IMR-90 (cell line): ENCODE measurements around the gene AKAP13. TPM values are rescaled to one million over a fixed set of nuclear protein-coding genes. Genes with fewer than 3 reads are reported as not detected.

ENCODE experiments used
- ATAC-seq: fragments of 200-7000 bp; cut with Tn5 transposase; 2 replicates; pipeline ENCODE4 v1.9.1; 2020; ENCODE audit warnings: low read depth, mild to moderate bottlenecking, moderate library complexity
- BruUV-seq: library from RNA; stranded (reverse); fragments of 400-500 nt; replicated peaks from 2 replicates; lab custom pipeline; 2021; lab: Mats Ljungman, UMichigan
- CTCF ChIA-PET: fragments of 300-600 bp; formaldehyde crosslinking; extraction: SDS; loops from one replicate; lab custom pipeline; 2021; ENCODE audit warnings: antibody characterized with exemption; lab: Yijun Ruan, JAX
- POLR2A ChIA-PET: fragments of 300-600 bp; sonication (Branson Sonifier 250); formaldehyde crosslinking; loops from one replicate; lab custom pipeline; 2022; ENCODE audit warnings: antibody characterized with exemption; ENCODE audit not compliant: unreplicated experiment; lab: Charles Lee
- DNase-seq: peaks from one replicate; pipeline ENCODE4 v3.0.0; 2013
- H2AFZ ChIP-seq: replicated peaks from 2 replicates; pipeline ENCODE3; 2013; ENCODE audit warnings: low read length, mild to moderate bottlenecking; ENCODE audit not compliant: poor library complexity
- H2AK5ac ChIP-seq: 2 replicates; pipeline ENCODE4 v1.6.1; 2013; ENCODE audit warnings: low read depth, low read length, inconsistent platforms
- H2AK9ac ChIP-seq: replicated peaks from 2 replicates; pipeline ENCODE3; 2013; ENCODE audit warnings: mild to moderate bottlenecking, low read depth, low read length, moderate library complexity; ENCODE audit not compliant: poor library complexity
- H2BK120ac ChIP-seq: 2 replicates; pipeline ENCODE4 v1.6.1; 2013; ENCODE audit warnings: low read depth, low read length, inconsistent platforms
- H2BK15ac ChIP-seq: 3 replicates; pipeline ENCODE4 v1.6.1; 2013; ENCODE audit warnings: low read depth, low read length, inconsistent platforms
- H2BK20ac ChIP-seq: 2 replicates; pipeline ENCODE4 v1.6.1; 2013; ENCODE audit warnings: low read depth, mild to moderate bottlenecking, inconsistent platforms, low read length, moderate library complexity
- H2BK5ac ChIP-seq: 2 replicates; pipeline ENCODE4 v1.6.1; 2013; ENCODE audit warnings: mild to moderate bottlenecking, low read depth, low read length, inconsistent platforms; ENCODE audit not compliant: poor library complexity, severe bottlenecking
- H3K14ac ChIP-seq: replicated peaks from 2 replicates; pipeline ENCODE4 v1.6.1; 2013; ENCODE audit warnings: low read depth, low read length, inconsistent platforms
- H3K18ac ChIP-seq: 2 replicates; pipeline ENCODE4 v1.6.1; 2013; ENCODE audit warnings: low read depth, low read length, control low read depth
- H3K23ac ChIP-seq: 2 replicates; pipeline ENCODE4 v1.6.1; 2013; ENCODE audit warnings: low read depth, low read length, inconsistent platforms
- H3K27ac ChIP-seq: 2 replicates; pipeline ENCODE4 v1.5.1; 2013; ENCODE audit warnings: mild to moderate bottlenecking, control low read depth, low read length; ENCODE audit not compliant: insufficient read depth
- H3K27me3 ChIP-seq: 2 replicates; pipeline ENCODE4 v1.6.1; 2013; ENCODE audit warnings: low read length; ENCODE audit not compliant: control insufficient read depth, insufficient read depth
- H3K36me3 ChIP-seq: 2 replicates; pipeline ENCODE4 v1.6.1; 2013; ENCODE audit warnings: low read length, mixed read lengths; ENCODE audit not compliant: control insufficient read depth, insufficient read depth
- H3K4ac ChIP-seq: 2 replicates; pipeline ENCODE4 v1.6.1; 2013; ENCODE audit warnings: low read depth, low read length, inconsistent platforms
- H3K4me1 ChIP-seq: 2 replicates; pipeline ENCODE4 v1.6.1; 2013; ENCODE audit warnings: low read length, mixed read lengths; ENCODE audit not compliant: control insufficient read depth, insufficient read depth
- H3K4me2 ChIP-seq: 2 replicates; pipeline ENCODE4 v1.6.1; 2013; ENCODE audit warnings: low read depth, mild to moderate bottlenecking, control low read depth, low read length, moderate library complexity
- H3K4me3 ChIP-seq: 2 replicates; pipeline ENCODE4 v1.5.1; 2013; ENCODE audit warnings: low read depth, mild to moderate bottlenecking, control low read depth, low read length, moderate library complexity; ENCODE audit not compliant: insufficient read depth
- H3K56ac ChIP-seq: 2 replicates; pipeline ENCODE4 v1.6.1; 2013; ENCODE audit warnings: low read length, inconsistent platforms; ENCODE audit not compliant: insufficient read depth; ENCODE audit errors: extremely low read depth
- H3K79me1 ChIP-seq, 2 experiments: 2 replicates each; pipeline ENCODE4 v1.6.1; 2013; ENCODE audit warnings: low read length in 2 of 2, inconsistent platforms in 1 of 2, low read depth in 1 of 2
- H3K9ac ChIP-seq: 2 replicates; pipeline ENCODE4 v1.6.1; 2013; ENCODE audit warnings: low read depth, low read length, control low read depth
- H3K9me1 ChIP-seq: 2 replicates; pipeline ENCODE4 v1.6.1; 2013; ENCODE audit warnings: low read length, inconsistent platforms; ENCODE audit not compliant: insufficient read depth
- H3K9me3 ChIP-seq: 2 replicates; pipeline ENCODE4 v1.6.1; 2013; ENCODE audit warnings: low read length; ENCODE audit not compliant: control insufficient read depth, insufficient read depth
- H4K20me1 ChIP-seq: 2 replicates; pipeline ENCODE4 v1.6.1; 2013; ENCODE audit warnings: low read length, inconsistent platforms; ENCODE audit not compliant: insufficient read depth
- H4K5ac ChIP-seq: 2 replicates; pipeline ENCODE4 v1.6.1; 2013; ENCODE audit warnings: mild to moderate bottlenecking, low read depth, low read length, control low read depth
- H4K8ac ChIP-seq, 2 experiments: 2 replicates each; pipeline ENCODE4 v1.6.1; 2013; ENCODE audit warnings: low read depth in 2 of 2, low read length in 2 of 2, control low read depth in 1 of 2, inconsistent platforms in 1 of 2
- H4K91ac ChIP-seq: 2 replicates; pipeline ENCODE4 v1.6.1; 2013; ENCODE audit warnings: low read depth, low read length, inconsistent platforms; ENCODE audit not compliant: insufficient read depth
- BHLHE40 ChIP-seq: fragments of 150-350 bp; IDR thresholded peaks from 2 replicates; pipeline ENCODE4 v1.6.1; 2016; ENCODE audit warnings: mild to moderate bottlenecking, low read depth, low read length
- CEBPB ChIP-seq: IDR thresholded peaks from 2 replicates; pipeline ENCODE4 v1.6.1; 2012; ENCODE audit warnings: low read depth, low read length, improper control_type of control experiment
- ELK1 ChIP-seq: fragments of 150-350 bp; IDR thresholded peaks from 2 replicates; pipeline ENCODE4 v1.6.1; 2016; ENCODE audit warnings: low read depth, mild to moderate bottlenecking, low read length, moderate library complexity, borderline replicate concordance
- MAZ ChIP-seq: IDR thresholded peaks from 2 replicates; pipeline ENCODE4 v1.6.1; 2012; ENCODE audit warnings: low read depth, mild to moderate bottlenecking, low read length, improper control_type of control experiment, moderate library complexity, borderline replicate concordance
- POLR2A ChIP-seq: IDR thresholded peaks from 2 replicates; pipeline ENCODE4 v1.6.1; 2012; ENCODE audit warnings: mild to moderate bottlenecking, low read depth, low read length
- RCOR1 ChIP-seq: IDR thresholded peaks from 2 replicates; pipeline ENCODE4 v1.6.1; 2012; ENCODE audit warnings: mild to moderate bottlenecking, low read length, improper control_type of control experiment; ENCODE audit not compliant: insufficient replicate concordance
- RFX5 ChIP-seq: IDR thresholded peaks from 2 replicates; pipeline ENCODE4 v1.8.0; 2012; ENCODE audit warnings: low read depth, mild to moderate bottlenecking, low read length, moderate library complexity
- WGBS, 2 experiments: methylation state at CpG; one replicate each; pipeline versions ENCODE4 v1.1.5 to v1.1.7; 2013; ENCODE audit warnings: missing lambda C conversion rate in 2 of 2; ENCODE audit not compliant: insufficient read length in 1 of 2; ENCODE audit errors: extremely low coverage in 2 of 2; 5-methylcytosine and 5-hydroxymethylcytosine counted together
- dilution Hi-C: fragments of 300-500 bp; cut with HindIII; formaldehyde crosslinking; loops from one replicate; pipeline ENCODE4 v1.14.3; 2018; ENCODE audit warnings: low sequenced_read_pairs; ENCODE audit not compliant: unreplicated experiment
- in situ Hi-C: fragments of 300-500 bp; cut with MboI; formaldehyde crosslinking; loops from 3 replicates; pipeline ENCODE4 v1.14.3; 2019; ENCODE audit warnings: low sequenced_read_pairs, inconsistent platforms, mixed read lengths
- intact Hi-C: fragments of 100-400 bp; cut with micrococcal nuclease; formaldehyde crosslinking; loops from 2 replicates; pipeline ENCODE4 v1.10.0; 2022
- polyA plus RNA-seq, 3 experiments: library from polyadenylated mRNA; depleted of rRNA; stranded (reverse); fragments of >200 nt; gene quantifications; 2 replicates each; pipeline ENCODE4 v1.2.3, GENCODE V29; 2012; ENCODE audit warnings: low replicate concordance in 1 of 3
- total RNA-seq: library from RNA; depleted of rRNA; stranded (reverse); fragments of >200 nt; gene quantifications from 2 replicates; pipeline ENCODE4 v1.2.3, GENCODE V29; 2012

AKAP13 gene
- total and polyA plus RNA-seq, 2 of the 4 experiments (the other 2 are of a cell fraction) = 10.4 to 46.4 TPM

GRCh38 chr15:85642693-85643066 is 262.3 kb downstream of the AKAP13 start:
- peaks cover 12% of the 10 kb centered on the region for H3K9me1 ChIP-seq
- peak overlapping the region; percentile 83 for H3K4me2 ChIP-seq
- H3K27ac ChIP-seq = peak overlapping the region; percentile 48
- H2AFZ ChIP-seq = peak overlapping the region; percentile 62
- H3K27me3 ChIP-seq = no peaks in the 10 kb centered on the region
- peak overlapping the region; percentile 73 for H3K23ac ChIP-seq
- intact Hi-C loops = no loop called here
- in situ Hi-C loops = no loop called here
- no peak overlapping the region for H2BK15ac ChIP-seq
- H4K20me1 ChIP-seq = no peaks in the 10 kb centered on the region
- no peak overlapping the region for H2BK20ac ChIP-seq
- no TSS peak for BruUV-seq
- peaks cover 16% of the 10 kb centered on the region for H3K4me1 ChIP-seq
- TF ChIP-seq MAZ = no peak
- TF ChIP-seq RFX5 = no peak
- no peak for TF ChIP-seq BHLHE40
- no peak for TF ChIP-seq POLR2A
- TF ChIP-seq CEBPB = no peak
- TF ChIP-seq RCOR1 = no peak
- no peak for TF ChIP-seq ELK1
- H2AK5ac ChIP-seq = peak overlapping the region; percentile 50
- peak overlapping the region; percentile 50; the same call in 1 of the 2 replicates for H3K4ac ChIP-seq
- H4K5ac ChIP-seq = peak overlapping the region; percentile 32; the same call in 1 of the 2 replicates
- ATAC-seq (peak; percentile 40), DNase-seq (peak; percentile 55)
- H3K9ac ChIP-seq = peak overlapping the region; percentile 39; the same call in 1 of the 2 replicates
- peak overlapping the region; percentile 50; the same call in 1 of the 2 replicates for H3K18ac ChIP-seq
- no peak overlapping the region for H4K91ac ChIP-seq
- peaks cover 6% of the 10 kb centered on the region; the same call in 1 of the 2 replicates for H3K36me3 ChIP-seq
- ChIA-PET POLR2A (interaction anchor here (0.6 kb wide), 1 partner anchor 19 kb away, joined by 11 read pairs; no protein-coding TSS in a partner anchor), CTCF (no interaction called here)
- H2AK9ac ChIP-seq = no peak overlapping the region
- no peaks in the 10 kb centered on the region for H3K9me3 ChIP-seq
- H2BK5ac ChIP-seq = peak overlapping the region; percentile 50
- peak overlapping the region; percentile 25; the same call in 1 of the 2 replicates for H3K56ac ChIP-seq
- dilution Hi-C loops = no loop called here
- WGBS, 2 experiments = no CpG with 5 or more reads among the region's 6 CpGs
- H2BK120ac ChIP-seq = no peak overlapping the region
- H3K79me1 ChIP-seq = peaks cover 11 to 52% of the 10 kb centered on the region in 2 experiments; a peak in 2 of 4 replicates
- peak overlapping the region; percentile 64; the same call in 1 of the 2 replicates for H3K14ac ChIP-seq
- H4K8ac ChIP-seq = peak overlapping the region in 1 of 2 experiments; percentile 80; a peak in 2 of 4 replicates
- peak overlapping the region; percentile 14; the same call in 1 of the 2 replicates for H3K4me3 ChIP-seq
